DMS79 treated with DMSO at 0.1 percent for 48 hours (cell line): ENCODE measurements around the gene DSC2.
"Not testable (repeated sequence)": the region's sequence is repeated elsewhere in the genome, so short reads cannot be mapped to it uniquely, and the experiment has no call there.

Experiments
- DNase-seq: peaks from one replicate; lab custom pipeline; 2025; lab: John Stamatoyannopoulos, UW

The DSC2 gene

GRCh38 chr18:31042406-31043181 lies 59.6 kb downstream of the DSC2 start, which contains the start of gene DSC3:
DSC3 (minus strand) TSS chr18:31042742; CDS start chr18:31042660, 82 bp downstream.
- DNase-seq = no peak

DNA sequence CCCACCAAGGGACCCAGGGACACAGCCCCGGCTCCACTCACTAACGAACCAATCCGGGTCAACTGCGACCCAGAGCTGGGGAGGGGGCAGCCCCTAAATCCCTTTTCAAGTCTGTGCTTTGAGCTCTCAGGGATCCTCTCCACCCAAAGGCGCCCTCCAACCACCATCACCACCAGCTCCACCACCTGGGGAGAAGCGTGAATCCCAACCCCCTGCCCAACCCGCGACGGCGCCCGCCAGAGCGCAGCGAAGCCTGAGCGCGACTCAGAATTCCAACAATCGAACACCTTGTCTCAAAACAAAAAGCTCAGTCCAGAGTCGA lies 60.2 kb downstream of the DSC2 start:
- no peak for DNase-seq

DNA sequence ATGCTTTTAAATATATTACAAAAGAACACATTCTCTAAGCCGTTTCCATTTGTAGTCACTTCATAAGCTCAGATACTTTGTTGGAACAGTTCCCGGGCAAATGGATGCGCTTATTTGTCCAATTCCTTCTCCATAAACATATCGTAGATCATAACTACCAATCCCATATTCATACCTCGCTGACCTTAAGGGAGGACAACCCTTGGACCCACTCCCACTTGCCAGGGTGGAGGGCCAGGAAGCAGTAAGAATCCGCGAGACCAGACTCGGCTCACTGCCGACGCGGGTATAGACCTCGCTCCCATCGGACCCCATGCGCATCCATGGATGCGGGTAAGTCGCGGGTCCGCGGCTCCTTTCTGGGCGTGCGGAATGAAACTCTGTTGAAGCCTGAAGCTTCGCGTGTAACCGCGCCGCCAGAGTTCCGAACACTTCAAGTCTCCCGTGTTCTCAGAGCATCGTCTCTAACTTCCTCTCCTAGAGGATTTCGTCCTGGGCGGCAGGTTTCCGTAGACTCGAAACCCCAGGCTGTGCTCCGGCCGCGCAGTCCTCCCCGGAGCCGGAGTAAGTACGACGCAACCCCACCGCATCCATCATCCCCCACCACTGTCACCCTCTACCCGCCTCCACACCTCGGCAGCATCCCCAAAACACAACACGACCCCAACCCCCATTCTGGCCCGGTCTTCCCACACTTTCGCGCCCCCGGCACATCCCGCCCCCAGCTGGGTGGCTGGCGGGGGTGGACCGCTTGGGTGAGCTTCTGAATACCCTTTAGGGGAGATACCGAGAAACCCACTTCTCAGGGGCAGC lies 60.7 kb downstream of the DSC2 start:
- DNase-seq = no peak

- DNase-seq = no peak
Observed at GRCh38 chr18:31040686-31041270, 61.4 kb downstream of the DSC2 start.

DNA sequence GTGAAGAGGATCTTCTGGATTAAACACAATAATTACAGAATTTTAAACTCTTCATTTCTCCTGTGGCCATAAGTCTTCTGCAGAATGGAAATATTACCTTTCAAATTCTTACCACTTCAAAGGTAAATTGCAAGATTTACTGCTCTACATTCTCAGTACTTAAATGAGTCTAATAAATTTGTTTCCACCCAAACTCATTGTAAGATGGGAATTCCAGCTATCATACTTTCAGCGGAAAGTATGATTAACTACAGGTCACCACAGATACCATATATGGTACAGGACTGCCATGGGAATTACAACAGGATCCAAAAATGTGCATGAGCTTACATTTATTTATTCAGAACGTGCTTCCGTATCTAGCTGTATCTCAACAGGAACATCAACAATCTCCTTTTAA lies 62.8 kb downstream of the DSC2 start:
- no peak for DNase-seq

DNA sequence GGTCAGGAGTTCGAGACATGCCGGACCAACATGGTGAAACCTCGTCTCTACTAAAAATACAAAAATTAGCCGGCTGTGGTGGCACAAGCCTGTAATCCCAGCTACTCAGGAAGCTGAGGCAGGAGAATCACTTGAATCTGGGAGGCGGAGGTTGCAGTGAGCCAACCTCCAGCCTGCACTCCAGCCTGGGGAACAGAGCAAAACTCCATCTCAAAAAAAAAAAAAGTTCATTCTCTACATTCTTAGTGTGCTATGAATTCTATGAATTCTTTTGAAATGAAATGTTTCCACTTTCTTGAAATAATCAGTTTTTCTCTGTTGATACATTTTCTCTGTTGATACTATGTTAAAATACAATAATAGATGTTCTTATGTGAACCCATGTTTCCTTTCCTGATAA lies 64.5 kb downstream of the DSC2 start:
- not testable (repeated sequence) for DNase-seq

- no peak for DNase-seq
Observed at GRCh38 chr18:31034541-31034940, 67.7 kb downstream of the DSC2 start.

DNA sequence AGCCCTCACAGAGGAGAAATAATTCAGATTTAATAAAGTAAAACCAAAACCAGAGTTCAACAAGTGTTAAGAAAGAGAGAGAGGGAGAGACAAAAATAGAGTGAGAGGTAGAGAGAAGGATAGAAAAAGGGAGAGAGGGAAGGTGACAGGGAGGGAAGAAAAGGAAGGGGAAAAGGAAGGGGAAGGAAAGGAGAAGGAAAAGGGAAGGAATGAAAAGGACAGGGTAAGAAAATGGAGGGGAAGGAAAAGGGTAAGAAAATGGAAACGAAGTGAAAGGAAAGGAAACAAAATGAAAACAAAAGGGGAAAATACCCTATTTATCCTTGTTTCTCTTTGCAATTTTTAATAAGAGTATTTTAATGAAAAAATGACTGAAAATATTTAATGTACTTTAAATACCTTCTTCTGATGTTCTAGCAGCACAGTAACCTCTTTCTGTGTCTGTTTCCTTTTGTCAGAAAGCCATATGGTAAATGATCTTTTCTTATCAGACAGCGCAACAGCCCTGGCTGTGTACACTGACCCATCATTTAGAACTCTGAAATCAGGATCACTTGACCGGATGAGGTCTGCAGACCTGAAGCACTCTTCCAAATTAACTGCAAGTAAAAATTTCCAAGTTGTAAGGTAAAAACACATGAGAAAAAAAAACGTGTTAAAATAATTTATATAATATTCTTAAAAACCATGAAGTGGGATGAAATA lies 71.5 kb downstream of the DSC2 start:
- DNase-seq = no peak

- DNase-seq = no peak
Observed at GRCh38 chr18:31015715-31016434, 86.3 kb downstream of the DSC2 start.

DNA sequence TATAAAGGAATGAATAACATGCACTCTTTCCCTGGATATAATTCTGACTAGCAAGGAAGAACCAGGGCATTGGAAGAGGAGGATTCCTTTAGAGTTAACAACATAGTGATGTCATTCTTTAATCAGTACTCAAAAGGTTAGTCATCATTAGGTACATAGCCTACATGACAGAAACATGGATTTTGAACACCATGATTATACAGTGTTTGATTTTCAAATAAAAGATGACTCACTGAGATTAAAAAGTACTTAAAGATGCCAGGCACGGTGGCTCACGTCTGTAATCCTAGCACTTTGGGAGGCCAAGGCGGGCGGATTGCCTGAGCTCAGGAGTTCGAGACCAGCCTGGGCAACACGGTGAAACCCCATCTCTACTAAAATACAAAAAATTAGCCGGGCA lies 90.8 kb downstream of the DSC2 start:
- DNase-seq = not testable (repeated sequence)

- no peak for DNase-seq
Observed at GRCh38 chr18:31010601-31011000, 91.6 kb downstream of the DSC2 start.
